ENCODE results near the gene SEC24C.
"Not testable (repeated sequence)": the region's sequence is repeated elsewhere in the genome, so short reads cannot be mapped to it uniquely, and the experiment has no call there.

The SEC24C gene

GRCh38 chr10:73772281-73773151, 28.3 kb downstream of the SEC24C start:
- peak; percentile 76 for DNase-seq (ENCODE audit: low spot score)

GRCh38 chr10:73773152-73773879, 29.1 kb downstream of the SEC24C start:
- peak; percentile 30 for DNase-seq (ENCODE audit: low spot score)

- DNase-seq (ENCODE audit: low spot score): peak; percentile 69
Observed at GRCh38 chr10:73774637-73775036, 30.5 kb downstream of the SEC24C start.

- DNase-seq (ENCODE audit: low spot score): no peak
Observed at GRCh38 chr10:73779018-73779417, 34.8 kb downstream of the SEC24C start.

GRCh38 chr10:73779539-73780197, 35.5 kb downstream of the SEC24C start:
- DNase-seq (ENCODE audit: low spot score): no peak

GRCh38 chr10:73780301-73780700, 36.1 kb downstream of the SEC24C start:
- no peak for DNase-seq (ENCODE audit: low spot score)

- DNase-seq (ENCODE audit: low spot score): peak; percentile 27
Observed at GRCh38 chr10:73780966-73781365, 36.8 kb downstream of the SEC24C start.

- no peak for DNase-seq (ENCODE audit: low spot score)
Observed at GRCh38 chr10:73781548-73781878, 37.3 kb downstream of the SEC24C start.

GRCh38 chr10:73781879-73782748, 37.9 kb downstream of the SEC24C start, which contains the start of gene CHCHD1:
TSS of gene CHCHD1 (plus strand) at chr10:73782048. CDS start at chr10:73782076, 28 bp downstream.
- DNase-seq (ENCODE audit: low spot score): peak; percentile 89

- DNase-seq (ENCODE audit: low spot score): no peak
Observed at GRCh38 chr10:73782749-73783085, 38.5 kb downstream of the SEC24C start.

GRCh38 chr10:73785211-73785720, 41.1 kb downstream of the SEC24C start, which contains the start of gene ZSWIM8:
TSS of gene ZSWIM8 (plus strand) at chr10:73785606. CDS start at chr10:73785879, 273 bp downstream.
- peak; percentile 96 for DNase-seq (ENCODE audit: low spot score)

- DNase-seq (ENCODE audit: low spot score): peak; percentile 54
Observed at GRCh38 chr10:73785721-73786511, 41.7 kb downstream of the SEC24C start.

- DNase-seq (ENCODE audit: low spot score): no peak
Observed at GRCh38 chr10:73786512-73786885, 42.3 kb downstream of the SEC24C start.

GRCh38 chr10:73787031-73787800, 43.0 kb downstream of the SEC24C start:
- DNase-seq (ENCODE audit: low spot score): not testable (repeated sequence)

GRCh38 chr10:73788864-73789658, 44.9 kb downstream of the SEC24C start:
- DNase-seq (ENCODE audit: low spot score): no peak

GRCh38 chr10:73789659-73790055, 45.5 kb downstream of the SEC24C start:
- DNase-seq (ENCODE audit: low spot score): no peak

- DNase-seq (ENCODE audit: low spot score): no peak
Observed at GRCh38 chr10:73790886-73791625, 46.9 kb downstream of the SEC24C start.

- DNase-seq (ENCODE audit: low spot score): no peak
Observed at GRCh38 chr10:73791871-73792400, 47.8 kb downstream of the SEC24C start.
